Stomach (tissue), 4 donors: ENCODE data around the gene PRKN.

Experiments used
- CTCF ChIP-seq, 7 experiments: fragments of 450-650 bp in 4 of 7; fragments of 200-600 bp in 3 of 7; sonication (generic) in 3 of 7; IDR thresholded peaks; one replicate each; pipeline ENCODE4 v1.5.1; 2016 to 2019; ENCODE audit warnings: antibody characterized with exemption in 7 of 7, control low read depth in 2 of 7, mild to moderate bottlenecking in 1 of 7
- POLR2A ChIP-seq, 4 donors: fragments of 450-650 bp; IDR thresholded peaks; one replicate each; pipeline ENCODE4 v1.6.1; 2016; ENCODE audit warnings: antibody characterized with exemption in 4 of 4, control low read depth in 2 of 4, mild to moderate bottlenecking in 1 of 4, moderate library complexity in 1 of 4

- TF ChIP-seq POLR2A (IDR thresholded peaks at IDR 0.05) (no peak), CTCF (IDR thresholded peaks at IDR 0.05) (no peak)
These were observed 1101.4 kb downstream of the PRKN start for GRCh38 chr6:161626132-161626676.
